ENCODE data around the gene ZNF892.
A peak's percentile ranks its signal among the peaks of the same experiment; 100 is the strongest.
"Not testable (repeated sequence)": the region's sequence is repeated elsewhere in the genome, so short reads cannot be mapped to it uniquely, and the experiment has no call there.

ZNF892 gene

GRCh38 chr2:95231723-95232122, 24.4 kb downstream of the ZNF892 start:
- peak; percentile 63 for DNase-seq

- DNase-seq = no peak
Measured at GRCh38 chr2:95232232-95232631, 24.9 kb downstream of the ZNF892 start.

GRCh38 chr2:95234286-95234785, 27.0 kb downstream of the ZNF892 start:
- DNase-seq = no peak

- no peak for DNase-seq
Measured at GRCh38 chr2:95234816-95235215, 27.5 kb downstream of the ZNF892 start.

GRCh38 chr2:95238131-95238530, 30.8 kb downstream of the ZNF892 start:
- no peak for DNase-seq

GRCh38 chr2:95240091-95240490, 32.8 kb downstream of the ZNF892 start:
- no peak for DNase-seq

- DNase-seq = no peak
Measured at GRCh38 chr2:95240556-95240955, 33.2 kb downstream of the ZNF892 start.

- not testable (repeated sequence) for DNase-seq
Measured at GRCh38 chr2:95242084-95242483, 34.8 kb downstream of the ZNF892 start.
